Prostate gland (tissue), 2 donors: ENCODE data around the gene TIMM22.
"Not testable (repeated sequence)": the region's sequence is repeated elsewhere in the genome, so short reads cannot be mapped to it uniquely, and the experiment has no call there.

Source experiments
- POLR2AphosphoS5 ChIP-seq: sonication (generic); formaldehyde crosslinking; IDR thresholded peaks from one replicate; pipeline ENCODE4 v1.6.1; 2017; ENCODE audit warnings: antibody characterized with exemption
- TF ChIP-seq, protein P1 (sequence below), 4 experiments: fragments of 200-600 bp in 2 of 4; fragments of 450-650 bp in 2 of 4; sonication (generic) in 2 of 4; IDR thresholded peaks; 1 replicate in 3 of 4; 2 replicates in 1 of 4; pipeline ENCODE4 v1.5.1; 2016 to 2019; ENCODE audit warnings: antibody characterized with exemption in 4 of 4, mild to moderate bottlenecking in 2 of 4, moderate library complexity in 2 of 4

DNA sequence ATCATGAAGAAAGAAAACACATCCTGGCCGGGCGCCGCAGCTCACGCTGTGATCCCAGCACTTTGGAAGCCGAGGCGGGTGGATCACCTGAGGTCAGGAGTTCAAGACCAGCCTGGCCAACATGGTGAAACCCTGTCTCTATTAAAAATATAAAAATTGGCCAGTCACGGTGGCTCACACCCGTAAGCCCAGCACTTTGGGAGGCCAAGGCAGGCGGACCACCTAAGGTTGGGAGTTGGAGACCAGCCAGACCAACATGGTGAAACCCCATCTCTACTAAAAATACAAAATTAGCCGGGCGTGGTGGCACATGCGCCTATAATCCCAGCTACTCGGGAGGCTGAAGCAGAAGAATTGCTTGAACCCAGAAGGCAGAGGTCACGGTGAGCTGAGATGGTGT lies 25.1 kb upstream of the TIMM22 start:
- TF ChIP-seq, protein P1, sequence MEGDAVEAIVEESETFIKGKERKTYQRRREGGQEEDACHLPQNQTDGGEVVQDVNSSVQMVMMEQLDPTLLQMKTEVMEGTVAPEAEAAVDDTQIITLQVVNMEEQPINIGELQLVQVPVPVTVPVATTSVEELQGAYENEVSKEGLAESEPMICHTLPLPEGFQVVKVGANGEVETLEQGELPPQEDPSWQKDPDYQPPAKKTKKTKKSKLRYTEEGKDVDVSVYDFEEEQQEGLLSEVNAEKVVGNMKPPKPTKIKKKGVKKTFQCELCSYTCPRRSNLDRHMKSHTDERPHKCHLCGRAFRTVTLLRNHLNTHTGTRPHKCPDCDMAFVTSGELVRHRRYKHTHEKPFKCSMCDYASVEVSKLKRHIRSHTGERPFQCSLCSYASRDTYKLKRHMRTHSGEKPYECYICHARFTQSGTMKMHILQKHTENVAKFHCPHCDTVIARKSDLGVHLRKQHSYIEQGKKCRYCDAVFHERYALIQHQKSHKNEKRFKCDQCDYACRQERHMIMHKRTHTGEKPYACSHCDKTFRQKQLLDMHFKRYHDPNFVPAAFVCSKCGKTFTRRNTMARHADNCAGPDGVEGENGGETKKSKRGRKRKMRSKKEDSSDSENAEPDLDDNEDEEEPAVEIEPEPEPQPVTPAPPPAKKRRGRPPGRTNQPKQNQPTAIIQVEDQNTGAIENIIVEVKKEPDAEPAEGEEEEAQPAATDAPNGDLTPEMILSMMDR (IDR thresholded peaks at IDR 0.05) = not testable (repeated sequence)
- not testable (repeated sequence) for TF ChIP-seq POLR2AphosphoS5
